A549 (cell line): ENCODE data around the gene RYR1. TPM values are rescaled to one million over a fixed set of nuclear protein-coding genes. Genes with fewer than 3 reads are reported as not detected.

Experiments
- ATAC-seq, 2 experiments: fragments of 200-7000 bp in 1 of 2; fragments of >200 bp in 1 of 2; cut with Nextera tagmentation in 1 of 2; cut with Tn5 transposase in 1 of 2; 3 replicates each; pipeline versions ENCODE4 v1.8.0 to v1.9.1; 2018 to 2020; ENCODE audit warnings: mild to moderate bottlenecking in 1 of 2, moderate library complexity in 1 of 2
- CTCF ChIA-PET: fragments of 300-600 bp; sonication (Branson Sonifier 250); formaldehyde crosslinking; extraction: SDS; loops from one replicate; lab custom pipeline; 2021; ENCODE audit warnings: antibody characterized with exemption, inconsistent platforms; lab: Yijun Ruan, JAX
- POLR2A ChIA-PET: fragments of 350-600 bp; formaldehyde crosslinking; extraction: SDS; loops from one replicate; lab custom pipeline; 2021; ENCODE audit warnings: antibody characterized with exemption, inconsistent platforms; lab: Yijun Ruan, JAX
- DNase-seq, 2 experiments: peaks; one replicate each; pipeline versions ENCODE4 v3.0.0 to v3.0.0-alpha.2; 2011 to 2016; ENCODE audit warnings: low read depth in 1 of 2, low spot score in 1 of 2
- FAIRE-seq: peaks from 2 replicates; lab custom pipeline; 2011; peaks lifted over from hg19 to GRCh38; lab: Jason Lieb, UNC
- H3K27ac ChIP-seq, 2 experiments: fragments of >200 bp; sonication (Bioruptor Twin); formaldehyde crosslinking; 3 replicates each; pipeline ENCODE4 v1.5.1; 2016 to 2017
- H3K4me1 ChIP-seq: fragments of >200 bp; sonication (Bioruptor Twin); formaldehyde crosslinking; 3 replicates; pipeline ENCODE4 v1.6.1; 2016
- H3K4me2 ChIP-seq: fragments of >200 bp; sonication (Bioruptor Twin); formaldehyde crosslinking; 3 replicates; pipeline ENCODE4 v1.6.1; 2016
- H3K4me3 ChIP-seq: fragments of >200 bp; sonication (Bioruptor Twin); formaldehyde crosslinking; 3 replicates; pipeline ENCODE4 v1.5.1; 2016
- H3K9me3 ChIP-seq: fragments of >200 bp; sonication (Bioruptor Twin); formaldehyde crosslinking; 3 replicates; pipeline ENCODE4 v1.6.1; 2016
- BCL3 ChIP-seq: fragments of >200 bp; sonication (Bioruptor Twin); formaldehyde crosslinking; IDR thresholded peaks from 3 replicates; pipeline ENCODE4 v1.6.1; 2016
- CBX2 ChIP-seq: fragments of 200-600 bp; sonication (generic); IDR thresholded peaks from 2 replicates; pipeline ENCODE4 v1.6.1; 2016; ENCODE audit warnings: low read depth, mild to moderate bottlenecking, borderline replicate concordance
- E2F6 ChIP-seq: IDR thresholded peaks from 2 replicates; pipeline ENCODE4 v1.6.1; 2012; ENCODE audit warnings: low read depth, borderline replicate concordance
- EHF ChIP-seq: fragments of 250-450 bp; sonication (Bioruptor Pico); IDR thresholded peaks from 2 replicates; pipeline ENCODE4 v1.5.0; 2020; ENCODE audit warnings: mild to moderate bottlenecking
- EP300 ChIP-seq, 2 experiments: fragments of >200 bp; sonication (Bioruptor Twin); formaldehyde crosslinking; IDR thresholded peaks; 2 replicates in 1 of 2; 3 replicates in 1 of 2; pipeline ENCODE4 v1.6.1; 2016 to 2017
- ESRRA ChIP-seq: fragments of 150-350 bp; IDR thresholded peaks from 2 replicates; pipeline ENCODE4 v1.6.1; 2014; ENCODE audit warnings: mild to moderate bottlenecking, low read length, borderline replicate concordance
- GATA3 ChIP-seq: IDR thresholded peaks from 2 replicates; pipeline ENCODE4 v1.6.1; 2012; ENCODE audit warnings: borderline replicate concordance
- HES2 ChIP-seq: fragments of >200 bp; sonication (Bioruptor Twin); formaldehyde crosslinking; IDR thresholded peaks from 2 replicates; pipeline ENCODE4 v1.6.1; 2016
- MAX ChIP-seq: IDR thresholded peaks from 2 replicates; pipeline ENCODE4 v1.6.1; 2012
- MAZ ChIP-seq: fragments of 150-350 bp; IDR thresholded peaks from 2 replicates; pipeline ENCODE4 v1.6.1; 2014; ENCODE audit warnings: antibody characterized with exemption, low read depth, low read length, borderline replicate concordance
- NFE2L2 ChIP-seq: fragments of 150-350 bp; conservative IDR thresholded peaks from 2 replicates; pipeline ENCODE4 v1.6.1; 2014; ENCODE audit warnings: low read length
- PBX3 ChIP-seq: IDR thresholded peaks from 2 replicates; pipeline ENCODE4 v1.6.1; 2012
- POLR2A ChIP-seq: IDR thresholded peaks from 2 replicates; pipeline ENCODE4 v1.6.1; 2012; ENCODE audit warnings: mild to moderate bottlenecking, low read length
- RAD21 ChIP-seq, 2 experiments: fragments of >200 bp in 1 of 2; sonication (Bioruptor Twin) in 1 of 2; formaldehyde crosslinking in 1 of 2; IDR thresholded peaks in 1 of 2; conservative IDR thresholded peaks in 1 of 2; 2 replicates in 1 of 2; 3 replicates in 1 of 2; pipeline ENCODE4 v1.6.1; 2012 to 2018; ENCODE audit warnings: inconsistent platforms in 1 of 2
- RNF2 ChIP-seq: fragments of 200-600 bp; sonication (generic); IDR thresholded peaks from 2 replicates; pipeline ENCODE4 v1.6.1; 2016; ENCODE audit warnings: low read depth, mild to moderate bottlenecking, antibody characterized with exemption, moderate library complexity, borderline replicate concordance
- TP53 ChIP-seq: fragments of 250-450 bp; sonication (Bioruptor Pico); IDR thresholded peaks from 2 replicates; pipeline ENCODE4 v1.5.0; 2021; ENCODE audit warnings: mild to moderate bottlenecking, moderate library complexity
- ZFP36 ChIP-seq: fragments of 450-650 bp; IDR thresholded peaks from 2 replicates; pipeline ENCODE4 v1.6.1; 2014; ENCODE audit warnings: borderline replicate concordance; ENCODE audit not compliant: partially characterized antibody
- ZNF302 ChIP-seq: fragments of 250-450 bp; sonication (Bioruptor Pico); IDR thresholded peaks from 2 replicates; pipeline ENCODE4 v1.9.0; 2021; ENCODE audit warnings: inconsistent platforms, mild to moderate bottlenecking, moderate library complexity
- ZSCAN20 ChIP-seq: fragments of 250-450 bp; sonication (Bioruptor Pico); IDR thresholded peaks from 2 replicates; pipeline ENCODE4 v1.8.0; 2022; ENCODE audit warnings: mild to moderate bottlenecking, moderate library complexity
- WGBS: methylation state at CpG from one replicate; pipeline ENCODE4 v1.1.6; 2017; ENCODE audit errors: missing lambda C conversion rate; 5-methylcytosine and 5-hydroxymethylcytosine counted together
- polyA plus RNA-seq, 4 experiments: library from polyadenylated mRNA; depleted of rRNA in 3 of 4; stranded (reverse); fragments of >200 nt; fragmentation: RNase III in 1 of 4; extraction: RNeasy Plus Mini Kit Qiagen cat#74134 plus additional on column Dnase treatment in 1 of 4; gene quantifications; 2 replicates in 3 of 4; 3 replicates in 1 of 4; pipeline ENCODE4 v1.2.3, GENCODE V29; 2011 to 2017

RYR1 gene
- polyA plus RNA-seq, 2 of the 4 experiments (the other 2 are of a cell fraction), result 1.4 to 3.1 TPM

- CTCF ChIA-PET, result interaction anchor here (1.0 to 1.9 kb wide), 4 partner anchors 10 to 39 kb away, joined by 3 to 9 read pairs (median 5); partner anchors contain the start of gene EIF3K
- H3K27ac ChIP-seq, result no peak overlapping the region
- TF ChIP-seq ZSCAN20, result no peak
- no peak for TF ChIP-seq RAD21 (conservative IDR thresholded peaks at IDR 0.05 in 1 of 2, IDR thresholded peaks at IDR 0.05 in 1 of 2)
- no peak for TF ChIP-seq MAZ
- TF ChIP-seq GATA3, result no peak
- no peak for TF ChIP-seq POLR2A
- no peak for TF ChIP-seq EP300 (IDR thresholded peaks at IDR 0.05)
- no peak for TF ChIP-seq MAX
- TF ChIP-seq EHF (CRISPR knock-in tag), result no peak
- TF ChIP-seq ESRRA, result no peak
- no peak for TF ChIP-seq TP53
- TF ChIP-seq, all 56 proteins: peak for 0
- Histone ChIP-seq H3K4me2 (no peak overlapping the region), H3K4me1 (no peaks in the 10 kb centered on the region), H3K4me3 (no peak overlapping the region), H3K9me3 (no peaks in the 10 kb centered on the region)
- whole genome bisulfite sequencing, result 86% methylated on average over 14 of the region's 15 CpGs
- FAIRE-seq (no peak), DNase-seq (no peak), ATAC-seq (no peak; a peak in 1 of 6 replicates)
- POLR2A ChIA-PET, result no interaction called here
Observed at GRCh38 chr19:38580080-38580479, 146.6 kb downstream of the RYR1 start.

GRCh38 chr19:38583219-38583984 lies 149.9 kb downstream of the RYR1 start:
- Histone ChIP-seq H3K4me2 (no peak overlapping the region), H3K27ac (no peak overlapping the region), H3K4me3 (no peak overlapping the region), H3K4me1 (no peaks in the 10 kb centered on the region), H3K9me3 (no peaks in the 10 kb centered on the region)
- WGBS, result 86% methylated on average over 14 of the region's 14 CpGs
- DNase-seq (no peak), ATAC-seq (peak; percentile 41 to 51), FAIRE-seq (no peak)
- ChIA-PET CTCF (interaction anchor here (0.7 to 2.9 kb wide), 6 partner anchors 9 to 181 kb away, joined by 3 to 8 read pairs (median 4); partner anchors contain the start of gene FAM98C), POLR2A (no interaction called here)
- no peak for TF ChIP-seq HES2
- no peak for TF ChIP-seq NFE2L2
- no peak for TF ChIP-seq ZNF302
- TF ChIP-seq CBX2, result no peak
- no peak for TF ChIP-seq BCL3
- no peak for TF ChIP-seq PBX3
- no peak for TF ChIP-seq EHF (CRISPR knock-in tag)
- no peak for TF ChIP-seq E2F6

GRCh38 chr19:38583985-38584305 lies 150.5 kb downstream of the RYR1 start:
- CTCF ChIA-PET, result interaction anchor here (0.7 to 1.7 kb wide), 4 partner anchors 8 to 51 kb away, joined by 3 to 6 read pairs (median 4); partner anchors contain the start of gene MAP4K1
- ATAC-seq, result peak; percentile 20 to 21; a peak in 3 of 6 replicates

More at GRCh38 chr19:38583985-38584305, 150.5 kb downstream of the RYR1 start:
- no peak overlapping the region for H3K27ac ChIP-seq
- no peak for FAIRE-seq
- DNase-seq, result no peak
- POLR2A ChIA-PET, result no interaction called here
- H3K4me3 ChIP-seq, result no peak overlapping the region
- no peaks in the 10 kb centered on the region for H3K9me3 ChIP-seq
- no peaks in the 10 kb centered on the region for H3K4me1 ChIP-seq
- H3K4me2 ChIP-seq, result no peak overlapping the region
- 68% methylated on average over 4 of the region's 4 CpGs for WGBS
- peak; percentile 73 for TF ChIP-seq ZFP36
- TF ChIP-seq RNF2, result no peak
